Measurements from ENCODE around the gene SHC3.

SHC3 gene

GRCh38 chr9:89187541-89187940 lies 8.9 kb upstream of the SHC3 start:
- no peak for TF ChIP-seq CTCF (IDR thresholded peaks at IDR 0.05; ENCODE audit: extremely low read depth, insufficient read depth, missing control alignments)
- in situ Hi-C loops (cut with MboI; ENCODE audit: low pct_unique_long_range_greater_than_20kb, low sequenced_read_pairs, unreplicated experiment), result no loop called here
- no peak for DNase-seq (ENCODE audit: low spot score)

GRCh38 chr9:89186960-89187359 lies 8.3 kb upstream of the SHC3 start:
- TF ChIP-seq CTCF (IDR thresholded peaks at IDR 0.05; ENCODE audit: extremely low read depth, insufficient read depth, missing control alignments), result no peak
- in situ Hi-C loops (cut with MboI; ENCODE audit: low pct_unique_long_range_greater_than_20kb, low sequenced_read_pairs, unreplicated experiment), result no loop called here
- no peak for DNase-seq (ENCODE audit: low spot score)

- in situ Hi-C loops (cut with MboI; ENCODE audit: low pct_unique_long_range_greater_than_20kb, low sequenced_read_pairs, unreplicated experiment), result no loop called here
- no peak for DNase-seq (ENCODE audit: low spot score)
Observed at GRCh38 chr9:89185980-89186379, 7.4 kb upstream of the SHC3 start.

GRCh38 chr9:89183146-89183545 lies 4.5 kb upstream of the SHC3 start:
- TF ChIP-seq CTCF (IDR thresholded peaks at IDR 0.05; ENCODE audit: extremely low read depth, insufficient read depth, missing control alignments), result no peak
- DNase-seq (ENCODE audit: low spot score), result no peak
- in situ Hi-C loops (cut with MboI; ENCODE audit: low pct_unique_long_range_greater_than_20kb, low sequenced_read_pairs, unreplicated experiment), result no loop called here

More at GRCh38 chr9:89185980-89186379, 7.4 kb upstream of the SHC3 start:
- TF ChIP-seq CTCF (IDR thresholded peaks at IDR 0.05; ENCODE audit: extremely low read depth, insufficient read depth, missing control alignments), result no peak

GRCh38 chr9:89182369-89182768 lies 3.8 kb upstream of the SHC3 start:
- no peak for DNase-seq (ENCODE audit: low spot score)
- in situ Hi-C loops (cut with MboI; ENCODE audit: low pct_unique_long_range_greater_than_20kb, low sequenced_read_pairs, unreplicated experiment), result no loop called here
- no peak for TF ChIP-seq CTCF (IDR thresholded peaks at IDR 0.05; ENCODE audit: extremely low read depth, insufficient read depth, missing control alignments)

- in situ Hi-C loops (cut with MboI; ENCODE audit: low pct_unique_long_range_greater_than_20kb, low sequenced_read_pairs, unreplicated experiment), result no loop called here
- no peak for TF ChIP-seq CTCF (IDR thresholded peaks at IDR 0.05; ENCODE audit: extremely low read depth, insufficient read depth, missing control alignments)
- peak; percentile 51 for DNase-seq (ENCODE audit: low spot score)
Observed at GRCh38 chr9:89179895-89180734, 1.5 kb upstream of the SHC3 start.

All from GM13977 (cell line).